HepG2 (cell line): ENCODE results near the gene CDH23. TPM values are rescaled to one million over a fixed set of nuclear protein-coding genes. Genes with fewer than 3 reads are reported as not detected.

Experiments
- CCDC6 ChIP-seq: sonication (generic); formaldehyde crosslinking; IDR thresholded peaks from 2 replicates; pipeline ENCODE4 v1.8.1; 2022; ENCODE audit warnings: mild to moderate bottlenecking, missing genetic modification reagents, moderate library complexity
- FLYWCH1 ChIP-seq: sonication (generic); formaldehyde crosslinking; IDR thresholded peaks from 2 replicates; pipeline ENCODE4 v1.8.1; 2023; ENCODE audit warnings: mild to moderate bottlenecking, missing genetic modification reagents
- FOXK1 ChIP-seq: sonication (generic); formaldehyde crosslinking; IDR thresholded peaks from 2 replicates; pipeline ENCODE4 v1.4.0; 2020; ENCODE audit warnings: low read depth, missing genetic modification reagents, borderline replicate concordance
- HNRNPLL ChIP-seq: fragments of 200-400 bp; formaldehyde crosslinking; IDR thresholded peaks from 2 replicates; pipeline ENCODE4 v1.6.1; 2017; ENCODE audit warnings: mild to moderate bottlenecking, low read depth, low read length; ENCODE audit not compliant: poor library complexity, severe bottlenecking
- JUN ChIP-seq: sonication (generic); formaldehyde crosslinking; IDR thresholded peaks from 2 replicates; pipeline ENCODE4 v1.4.0; 2020; ENCODE audit warnings: mild to moderate bottlenecking, missing genetic modification reagents
- NFYB ChIP-seq: sonication (generic); formaldehyde crosslinking; IDR thresholded peaks from 2 replicates; pipeline ENCODE4 v1.4.0; 2020; ENCODE audit warnings: missing genetic modification reagents
- PHB2 ChIP-seq: fragments of 450-650 bp; IDR thresholded peaks from 2 replicates; pipeline ENCODE4 v1.6.1; 2018; ENCODE audit not compliant: partially characterized antibody
- PHF20 ChIP-seq: sonication (generic); formaldehyde crosslinking; IDR thresholded peaks from 2 replicates; pipeline ENCODE4 v1.5.0; 2020; ENCODE audit warnings: mild to moderate bottlenecking, missing genetic modification reagents
- SCMH1 ChIP-seq: sonication (generic); formaldehyde crosslinking; IDR thresholded peaks from 2 replicates; pipeline ENCODE4 v1.9.0; 2021; ENCODE audit warnings: missing genetic modification reagents, mild to moderate bottlenecking, borderline replicate concordance
- SETDB1 ChIP-seq: sonication (generic); formaldehyde crosslinking; IDR thresholded peaks from 2 replicates; pipeline ENCODE4 v1.5.1; 2020; ENCODE audit warnings: missing genetic modification reagents, mild to moderate bottlenecking, borderline replicate concordance
- STAG1 ChIP-seq: sonication (generic); formaldehyde crosslinking; IDR thresholded peaks from 2 replicates; pipeline ENCODE4 v1.4.0; 2020; ENCODE audit warnings: missing genetic modification reagents
- XRCC5 ChIP-seq: fragments of 200-400 bp; formaldehyde crosslinking; optimal IDR thresholded peaks from 2 replicates; pipeline ENCODE3; 2017; ENCODE audit warnings: mild to moderate bottlenecking, low read length
- ZNF510 ChIP-seq: sonication (generic); formaldehyde crosslinking; IDR thresholded peaks from 2 replicates; pipeline ENCODE4 v1.4.0; 2020; ENCODE audit warnings: low read depth, mild to moderate bottlenecking, missing genetic modification reagents
- ZNF543 ChIP-seq: sonication (generic); formaldehyde crosslinking; IDR thresholded peaks from 2 replicates; pipeline ENCODE4 v1.4.0; 2020; ENCODE audit warnings: mild to moderate bottlenecking, missing genetic modification reagents
- ZNF616 ChIP-seq: sonication (generic); formaldehyde crosslinking; IDR thresholded peaks from 2 replicates; pipeline ENCODE4 v1.5.0; 2020; ENCODE audit warnings: low read depth, mild to moderate bottlenecking, missing genetic modification reagents
- polyA plus RNA-seq, 8 experiments: library from polyadenylated mRNA; depleted of rRNA in 3 of 8; stranded (reverse) in 7 of 8; unstranded in 1 of 8; fragments of >200 nt; fragmentation: Illumina TruSeq in 4 of 8; extraction: Trizol in 4 of 8; gene quantifications; 2 replicates each; pipeline versions ENCODE4 v1.2.1 to v1.2.3, GENCODE V29; 2011 to 2016; ENCODE audit warnings: low read depth in 4 of 8, missing spikeins in 1 of 8, mixed read lengths in 1 of 8; ENCODE audit not compliant: insufficient read depth in 1 of 8
- total RNA-seq, 5 experiments: library from RNA; depleted of rRNA; stranded (reverse); fragments of >200 nt; fragmentation: Illumina TruSeq; extraction: Trizol; gene quantifications; 2 replicates each; pipeline ENCODE4 v1.2.3, GENCODE V29; 2016; ENCODE audit warnings: low read depth in 1 of 5
- TF ChIP-seq, protein P1 (sequence below): sonication (generic); formaldehyde crosslinking; IDR thresholded peaks from 2 replicates; pipeline ENCODE4; 2020; ENCODE audit warnings: missing genetic modification reagents, mild to moderate bottlenecking, borderline replicate concordance
- TF ChIP-seq, protein P2 (sequence below): sonication (generic); formaldehyde crosslinking; IDR thresholded peaks from 2 replicates; pipeline ENCODE4 v1.4.0; 2020; ENCODE audit warnings: missing genetic modification reagents
- TF ChIP-seq, protein P3 (sequence below): sonication (generic); formaldehyde crosslinking; conservative IDR thresholded peaks from 2 replicates; pipeline ENCODE4 v1.8.0; 2022; ENCODE audit warnings: mild to moderate bottlenecking, moderate library complexity, missing genetic modification reagents
- TF ChIP-seq, protein P4 (sequence below): sonication (generic); formaldehyde crosslinking; IDR thresholded peaks from 2 replicates; pipeline ENCODE4 v1.5.0; 2020; ENCODE audit warnings: mild to moderate bottlenecking, missing genetic modification reagents

Gene CDH23
- total and polyA plus RNA-seq, 2 of the 13 experiments (the other 11 are each of a cell fraction or from before 2014, with no cell fraction given), result 0.13 TPM; not detected in 1

DNA sequence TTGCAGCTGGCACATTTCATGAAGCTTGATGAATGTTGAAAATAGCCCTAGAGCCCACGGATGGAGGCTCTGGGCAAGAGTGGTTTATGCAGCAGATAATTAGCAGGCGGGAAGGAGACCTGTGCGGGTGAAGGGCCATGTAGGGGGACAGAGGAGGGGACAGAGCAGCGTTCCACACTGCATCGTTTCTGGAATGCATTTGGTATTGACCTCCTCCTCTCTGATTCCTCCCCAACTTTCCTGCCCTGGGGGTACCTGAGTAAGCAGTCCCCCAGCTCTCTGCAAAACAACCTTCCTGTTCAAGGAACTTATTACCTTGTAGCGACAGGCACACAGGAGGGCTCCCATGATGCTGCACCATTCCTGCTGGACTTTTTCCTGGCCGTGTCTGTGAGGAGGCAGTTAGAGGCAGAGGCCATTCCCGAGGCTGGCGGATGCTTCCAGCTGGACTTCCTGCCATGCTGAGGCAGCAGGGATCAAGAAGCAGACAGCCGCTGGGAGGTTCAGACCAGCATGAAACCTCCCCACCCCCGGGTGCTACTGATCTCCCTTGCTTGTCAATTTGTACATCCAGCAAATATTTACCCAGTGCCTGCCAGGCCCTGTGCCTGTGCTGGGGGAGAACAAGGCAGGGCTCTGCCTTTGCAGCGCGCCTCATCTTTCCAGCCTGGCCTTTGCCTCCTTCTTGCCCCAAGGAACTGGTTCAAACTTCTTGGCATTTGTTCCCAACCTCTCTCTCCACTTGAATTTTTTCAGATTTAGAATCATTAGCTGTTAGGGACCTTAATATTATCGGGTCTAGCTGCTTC is 48.9 kb upstream of the CDH23 start (continued):
- no peak for TF ChIP-seq HNRNPLL
- no peak for TF ChIP-seq CCDC6
- TF ChIP-seq STAG1, result peak; percentile 30
- TF ChIP-seq, protein P1, sequence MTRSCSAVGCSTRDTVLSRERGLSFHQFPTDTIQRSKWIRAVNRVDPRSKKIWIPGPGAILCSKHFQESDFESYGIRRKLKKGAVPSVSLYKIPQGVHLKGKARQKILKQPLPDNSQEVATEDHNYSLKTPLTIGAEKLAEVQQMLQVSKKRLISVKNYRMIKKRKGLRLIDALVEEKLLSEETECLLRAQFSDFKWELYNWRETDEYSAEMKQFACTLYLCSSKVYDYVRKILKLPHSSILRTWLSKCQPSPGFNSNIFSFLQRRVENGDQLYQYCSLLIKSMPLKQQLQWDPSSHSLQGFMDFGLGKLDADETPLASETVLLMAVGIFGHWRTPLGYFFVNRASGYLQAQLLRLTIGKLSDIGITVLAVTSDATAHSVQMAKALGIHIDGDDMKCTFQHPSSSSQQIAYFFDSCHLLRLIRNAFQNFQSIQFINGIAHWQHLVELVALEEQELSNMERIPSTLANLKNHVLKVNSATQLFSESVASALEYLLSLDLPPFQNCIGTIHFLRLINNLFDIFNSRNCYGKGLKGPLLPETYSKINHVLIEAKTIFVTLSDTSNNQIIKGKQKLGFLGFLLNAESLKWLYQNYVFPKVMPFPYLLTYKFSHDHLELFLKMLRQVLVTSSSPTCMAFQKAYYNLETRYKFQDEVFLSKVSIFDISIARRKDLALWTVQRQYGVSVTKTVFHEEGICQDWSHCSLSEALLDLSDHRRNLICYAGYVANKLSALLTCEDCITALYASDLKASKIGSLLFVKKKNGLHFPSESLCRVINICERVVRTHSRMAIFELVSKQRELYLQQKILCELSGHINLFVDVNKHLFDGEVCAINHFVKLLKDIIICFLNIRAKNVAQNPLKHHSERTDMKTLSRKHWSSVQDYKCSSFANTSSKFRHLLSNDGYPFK (CRISPR knock-in tag), result peak; percentile 52; the same call in 1 of the 2 replicates
- no peak for TF ChIP-seq SCMH1 (CRISPR knock-in tag)
- no peak for TF ChIP-seq JUN (CRISPR knock-in tag)
- TF ChIP-seq, protein P2, sequence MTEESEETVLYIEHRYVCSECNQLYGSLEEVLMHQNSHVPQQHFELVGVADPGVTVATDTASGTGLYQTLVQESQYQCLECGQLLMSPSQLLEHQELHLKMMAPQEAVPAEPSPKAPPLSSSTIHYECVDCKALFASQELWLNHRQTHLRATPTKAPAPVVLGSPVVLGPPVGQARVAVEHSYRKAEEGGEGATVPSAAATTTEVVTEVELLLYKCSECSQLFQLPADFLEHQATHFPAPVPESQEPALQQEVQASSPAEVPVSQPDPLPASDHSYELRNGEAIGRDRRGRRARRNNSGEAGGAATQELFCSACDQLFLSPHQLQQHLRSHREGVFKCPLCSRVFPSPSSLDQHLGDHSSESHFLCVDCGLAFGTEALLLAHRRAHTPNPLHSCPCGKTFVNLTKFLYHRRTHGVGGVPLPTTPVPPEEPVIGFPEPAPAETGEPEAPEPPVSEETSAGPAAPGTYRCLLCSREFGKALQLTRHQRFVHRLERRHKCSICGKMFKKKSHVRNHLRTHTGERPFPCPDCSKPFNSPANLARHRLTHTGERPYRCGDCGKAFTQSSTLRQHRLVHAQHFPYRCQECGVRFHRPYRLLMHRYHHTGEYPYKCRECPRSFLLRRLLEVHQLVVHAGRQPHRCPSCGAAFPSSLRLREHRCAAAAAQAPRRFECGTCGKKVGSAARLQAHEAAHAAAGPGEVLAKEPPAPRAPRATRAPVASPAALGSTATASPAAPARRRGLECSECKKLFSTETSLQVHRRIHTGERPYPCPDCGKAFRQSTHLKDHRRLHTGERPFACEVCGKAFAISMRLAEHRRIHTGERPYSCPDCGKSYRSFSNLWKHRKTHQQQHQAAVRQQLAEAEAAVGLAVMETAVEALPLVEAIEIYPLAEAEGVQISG (CRISPR knock-in tag), result peak; percentile 75
- peak; percentile 77 for TF ChIP-seq XRCC5
- no peak for TF ChIP-seq PHB2
- TF ChIP-seq, protein P3, sequence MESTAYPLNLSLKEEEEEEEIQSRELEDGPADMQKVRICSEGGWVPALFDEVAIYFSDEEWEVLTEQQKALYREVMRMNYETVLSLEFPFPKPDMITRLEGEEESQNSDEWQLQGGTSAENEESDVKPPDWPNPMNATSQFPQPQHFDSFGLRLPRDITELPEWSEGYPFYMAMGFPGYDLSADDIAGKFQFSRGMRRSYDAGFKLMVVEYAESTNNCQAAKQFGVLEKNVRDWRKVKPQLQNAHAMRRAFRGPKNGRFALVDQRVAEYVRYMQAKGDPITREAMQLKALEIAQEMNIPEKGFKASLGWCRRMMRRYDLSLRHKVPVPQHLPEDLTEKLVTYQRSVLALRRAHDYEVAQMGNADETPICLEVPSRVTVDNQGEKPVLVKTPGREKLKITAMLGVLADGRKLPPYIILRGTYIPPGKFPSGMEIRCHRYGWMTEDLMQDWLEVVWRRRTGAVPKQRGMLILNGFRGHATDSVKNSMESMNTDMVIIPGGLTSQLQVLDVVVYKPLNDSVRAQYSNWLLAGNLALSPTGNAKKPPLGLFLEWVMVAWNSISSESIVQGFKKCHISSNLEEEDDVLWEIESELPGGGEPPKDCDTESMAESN (CRISPR knock-in tag), result peak; percentile 46
- no peak for TF ChIP-seq FLYWCH1
- no peak for TF ChIP-seq SETDB1 (CRISPR knock-in tag)
- peak; percentile 79; the same call in 1 of the 2 replicates for TF ChIP-seq ZNF543 (CRISPR knock-in tag)
- peak; percentile 69 for TF ChIP-seq PHF20 (CRISPR knock-in tag)
- TF ChIP-seq FOXK1 (CRISPR knock-in tag), result 0 out of 2 replicates have a peak, but pooled peaks have one; percentile 32
- TF ChIP-seq, protein P4, sequence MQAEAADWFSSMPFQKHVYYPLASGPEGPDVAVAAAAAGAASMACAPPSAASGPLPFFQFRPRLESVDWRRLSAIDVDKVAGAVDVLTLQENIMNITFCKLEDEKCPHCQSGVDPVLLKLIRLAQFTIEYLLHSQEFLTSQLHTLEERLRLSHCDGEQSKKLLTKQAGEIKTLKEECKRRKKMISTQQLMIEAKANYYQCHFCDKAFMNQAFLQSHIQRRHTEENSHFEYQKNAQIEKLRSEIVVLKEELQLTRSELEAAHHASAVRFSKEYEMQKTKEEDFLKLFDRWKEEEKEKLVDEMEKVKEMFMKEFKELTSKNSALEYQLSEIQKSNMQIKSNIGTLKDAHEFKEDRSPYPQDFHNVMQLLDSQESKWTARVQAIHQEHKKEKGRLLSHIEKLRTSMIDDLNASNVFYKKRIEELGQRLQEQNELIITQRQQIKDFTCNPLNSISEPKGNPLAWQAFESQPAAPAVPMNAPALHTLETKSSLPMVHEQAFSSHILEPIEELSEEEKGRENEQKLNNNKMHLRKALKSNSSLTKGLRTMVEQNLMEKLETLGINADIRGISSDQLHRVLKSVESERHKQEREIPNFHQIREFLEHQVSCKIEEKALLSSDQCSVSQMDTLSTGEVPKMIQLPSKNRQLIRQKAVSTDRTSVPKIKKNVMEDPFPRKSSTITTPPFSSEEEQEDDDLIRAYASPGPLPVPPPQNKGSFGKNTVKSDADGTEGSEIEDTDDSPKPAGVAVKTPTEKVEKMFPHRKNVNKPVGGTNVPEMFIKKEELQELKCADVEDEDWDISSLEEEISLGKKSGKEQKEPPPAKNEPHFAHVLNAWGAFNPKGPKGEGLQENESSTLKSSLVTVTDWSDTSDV (CRISPR knock-in tag), result no peak
- no peak for TF ChIP-seq NFYB
- no peak; the same call in 1 of the 2 replicates for TF ChIP-seq ZNF510 (CRISPR knock-in tag)
- no peak for TF ChIP-seq ZNF616 (CRISPR knock-in tag)
